Keratinocyte (primary cell): Measurements from ENCODE around the gene ZNF735. TPM values are rescaled to one million over a fixed set of nuclear protein-coding genes. Genes with fewer than 3 reads are reported as not detected.

Experiments
- DNase-seq: peaks from one replicate; pipeline ENCODE4 v3.0.0-alpha.2; 2011; ENCODE audit warnings: low read depth, missing footprints, low spot score
- FAIRE-seq: peaks from 2 replicates; lab custom pipeline; 2011; peaks lifted over from hg19 to GRCh38; lab: Jason Lieb, UNC
- H2AFZ ChIP-seq: 2 replicates; pipeline ENCODE4 v1.6.0; 2012; ENCODE audit warnings: low read length, control low read depth, inconsistent platforms; ENCODE audit not compliant: control insufficient read depth
- H3K27ac ChIP-seq: 2 replicates; pipeline ENCODE4 v1.5.1; 2011; ENCODE audit warnings: low read length; ENCODE audit not compliant: control insufficient read depth, insufficient read depth
- H3K27me3 ChIP-seq: 3 replicates; pipeline ENCODE4 v1.6.0; 2011; ENCODE audit warnings: low read length; ENCODE audit not compliant: control insufficient read depth, insufficient read depth; ENCODE audit errors: extremely low read depth
- H3K36me3 ChIP-seq, 2 experiments: 2 replicates in 1 of 2; 3 replicates in 1 of 2; pipeline ENCODE4 v1.5.1; 2011; ENCODE audit warnings: low read length in 2 of 2, mild to moderate bottlenecking in 1 of 2; ENCODE audit not compliant: control insufficient read depth in 2 of 2, insufficient read depth in 2 of 2; ENCODE audit errors: extremely low read depth in 1 of 2
- H3K4me1 ChIP-seq: 3 replicates; pipeline ENCODE4 v1.5.1; 2011; ENCODE audit warnings: low read length; ENCODE audit not compliant: control insufficient read depth, insufficient read depth; ENCODE audit errors: extremely low read depth
- H3K4me2 ChIP-seq: 3 replicates; pipeline ENCODE4 v1.6.0; 2011; ENCODE audit warnings: low read depth, low read length; ENCODE audit not compliant: control insufficient read depth, insufficient read depth; ENCODE audit errors: extremely low read depth
- H3K4me3 ChIP-seq, 3 experiments: fragments of 200-600 bp in 1 of 3; sonication (generic) in 1 of 3; 2 replicates in 2 of 3; 3 replicates in 1 of 3; pipeline ENCODE4 v1.5.1; 2011 to 2016; ENCODE audit warnings: low read length in 3 of 3, mild to moderate bottlenecking in 3 of 3, control low read depth in 2 of 3, inconsistent platforms in 1 of 3, low read depth in 1 of 3, mixed read lengths in 1 of 3, mixed run types in 1 of 3, moderate library complexity in 1 of 3; ENCODE audit not compliant: control insufficient read depth in 2 of 3, insufficient read depth in 2 of 3; ENCODE audit errors: extremely low read depth in 1 of 3
- H3K79me2 ChIP-seq: 2 replicates; pipeline ENCODE4 v1.6.0; 2012; ENCODE audit warnings: low read length; ENCODE audit not compliant: control insufficient read depth, insufficient read depth
- H3K9ac ChIP-seq: 3 replicates; pipeline ENCODE4 v1.6.0; 2011; ENCODE audit warnings: low read length; ENCODE audit not compliant: control insufficient read depth, insufficient read depth; ENCODE audit errors: extremely low read depth
- H3K9me1 ChIP-seq: 3 replicates; pipeline ENCODE4 v1.6.0; 2011; ENCODE audit warnings: low read length; ENCODE audit not compliant: control insufficient read depth, insufficient read depth; ENCODE audit errors: extremely low read depth
- H3K9me3 ChIP-seq: 2 replicates; pipeline ENCODE4 v1.5.1; 2012; ENCODE audit warnings: low read depth, low read length; ENCODE audit not compliant: control insufficient read depth
- H4K20me1 ChIP-seq: 3 replicates; pipeline ENCODE4 v1.6.0; 2011; ENCODE audit warnings: low read length; ENCODE audit not compliant: control insufficient read depth, insufficient read depth; ENCODE audit errors: extremely low read depth
- CTCF ChIP-seq, 3 experiments: IDR thresholded peaks in 1 of 3; conservative IDR thresholded peaks in 1 of 3; optimal IDR thresholded peaks in 1 of 3; 2 replicates in 2 of 3; 3 replicates in 1 of 3; pipeline versions ENCODE3 to v1.5.1; 2011; ENCODE audit warnings: low read length in 3 of 3, mild to moderate bottlenecking in 3 of 3, moderate library complexity in 2 of 3, control low read depth in 1 of 3, inconsistent platforms in 1 of 3; ENCODE audit not compliant: insufficient read depth in 2 of 3; ENCODE audit errors: extremely low read depth in 1 of 3
- EZH2 ChIP-seq: IDR thresholded peaks from one replicate; pipeline ENCODE4 v1.6.1; 2012; ENCODE audit warnings: inconsistent platforms, mild to moderate bottlenecking, low read length, moderate library complexity
- dilution Hi-C: fragments of 300-500 bp; cut with MboI; formaldehyde crosslinking; loops from one replicate; pipeline ENCODE4 v1.7.0; 2020; ENCODE audit warnings: low sequenced_read_pairs; ENCODE audit not compliant: extremely low pct_ligation_motif_present
- polyA plus RNA-seq, 5 experiments: library from polyadenylated mRNA; depleted of rRNA in 3 of 5; stranded (reverse) in 3 of 5; stranded (forward) in 1 of 5; unstranded in 1 of 5; fragments of >200 nt; gene quantifications; 1 replicate in 1 of 5; 2 replicates in 3 of 5; 3 replicates in 1 of 5; pipeline versions ENCODE4 v1.2.1 to v1.2.3, GENCODE V29; 2011 to 2012; ENCODE audit warnings: missing spikeins in 2 of 5, low read depth in 1 of 5, low replicate concordance in 1 of 5

Gene ZNF735
- polyA plus RNA-seq, 1 donor (not counting 4 experiments of a cell fraction or from before 2014, with no cell fraction given): not detected

GRCh38 chr7:64181586-64181985 lies 25.4 kb upstream of the ZNF735 start:
- DNase-seq: no peak
- Histone ChIP-seq H2AFZ (no peak overlapping the region), H3K79me2 (no peaks in the 10 kb centered on the region), H3K27ac (no peak overlapping the region), H3K9me3 (peaks cover 15% of the 10 kb centered on the region), H4K20me1 (no peaks in the 10 kb centered on the region), H3K4me1 (no peaks in the 10 kb centered on the region), H3K9me1 (no peaks in the 10 kb centered on the region), H3K4me2 (no peak overlapping the region), H3K9ac (no peak overlapping the region), H3K36me3 (no peaks in the 10 kb centered on the region), H3K4me3 (no peak overlapping the region), H3K27me3 (no peaks in the 10 kb centered on the region)
- dilution Hi-C loops: no loop called here
- TF ChIP-seq EZH2: no peak
- FAIRE-seq: no peak

GRCh38 chr7:64182036-64182790 lies 24.8 kb upstream of the ZNF735 start:
- H3K4me3 ChIP-seq: no peak overlapping the region
- no peak for FAIRE-seq
- H3K9me1 ChIP-seq: no peaks in the 10 kb centered on the region
- no peak overlapping the region for H2AFZ ChIP-seq
- H4K20me1 ChIP-seq: no peaks in the 10 kb centered on the region
- H3K4me1 ChIP-seq: no peaks in the 10 kb centered on the region
- DNase-seq: no peak
- dilution Hi-C loops: no loop called here
- TF ChIP-seq CTCF (optimal IDR thresholded peaks at IDR 0.05 in 1 of 3, IDR thresholded peaks at IDR 0.05 in 1 of 3, conservative IDR thresholded peaks at IDR 0.05 in 1 of 3; ENCODE audit: extremely low read depth in 1 of 3, insufficient read depth in 2 of 3, low read length in 3 of 3) (no peak), EZH2 (no peak)
- H3K27me3 ChIP-seq: no peaks in the 10 kb centered on the region
- H3K79me2 ChIP-seq: no peaks in the 10 kb centered on the region
- H3K9me3 ChIP-seq: peaks cover 15% of the 10 kb centered on the region
- no peak overlapping the region for H3K4me2 ChIP-seq
- H3K9ac ChIP-seq: no peak overlapping the region
- H3K36me3 ChIP-seq: no peaks in the 10 kb centered on the region
- no peak overlapping the region for H3K27ac ChIP-seq
